Activated CD4-positive, alpha-beta T cell treated with anti-CD3 and anti-CD28 coated beads, Interleukin-2, amount 50 U/mL, for 48 hours (primary cell): ENCODE measurements around the gene AGBL5.

ENCODE experiments used
- DNase-seq, 2 experiments: peaks; one replicate each; pipeline ENCODE4 v3.0.0-alpha.2; 2020

Gene AGBL5

GRCh38 chr2:27050996-27051901 is at the start of gene AGBL5:
AGBL5 (plus strand) TSS chr2:27051668; CDS start chr2:27052959, 1,291 bp downstream.
- DNase-seq = peak; percentile 95 to 98

- DNase-seq = no peak
These were observed 49.5 kb upstream of the AGBL5 start for GRCh38 chr2:27001950-27002349.

GRCh38 chr2:27003007-27003406 is 48.5 kb upstream of the AGBL5 start:
- DNase-seq = no peak

GRCh38 chr2:27003857-27004256 is 47.6 kb upstream of the AGBL5 start:
- DNase-seq = no peak

- DNase-seq = no peak
These were observed 44.7 kb upstream of the AGBL5 start for GRCh38 chr2:27006602-27007415.

- DNase-seq = no peak
These were observed 43.8 kb upstream of the AGBL5 start for GRCh38 chr2:27007416-27008374.

GRCh38 chr2:27008678-27009077 is 42.8 kb upstream of the AGBL5 start:
- DNase-seq = no peak

GRCh38 chr2:27009083-27009482 is 42.4 kb upstream of the AGBL5 start:
- DNase-seq = no peak

- no peak for DNase-seq
These were observed 41.8 kb upstream of the AGBL5 start for GRCh38 chr2:27009716-27010115.

GRCh38 chr2:27010139-27010538 is 41.3 kb upstream of the AGBL5 start:
- no peak for DNase-seq

GRCh38 chr2:27013738-27014137 is 37.7 kb upstream of the AGBL5 start:
- no peak for DNase-seq

- DNase-seq = no peak
These were observed 36.6 kb upstream of the AGBL5 start for GRCh38 chr2:27014771-27015433.

- peak; percentile 40 to 60 for DNase-seq
These were observed 34.6 kb upstream of the AGBL5 start for GRCh38 chr2:27016801-27017325.

- DNase-seq = no peak
These were observed 33.3 kb upstream of the AGBL5 start for GRCh38 chr2:27018142-27018541.

GRCh38 chr2:27019459-27019858 is 32.0 kb upstream of the AGBL5 start:
- DNase-seq = no peak

GRCh38 chr2:27019931-27020855 is 31.3 kb upstream of the AGBL5 start:
- DNase-seq = no peak

- no peak for DNase-seq
These were observed 30.0 kb upstream of the AGBL5 start for GRCh38 chr2:27021253-27022049.

GRCh38 chr2:27023740-27024139 is 27.7 kb upstream of the AGBL5 start:
- DNase-seq = no peak

- no peak for DNase-seq
These were observed 27.3 kb upstream of the AGBL5 start for GRCh38 chr2:27024188-27024587.

GRCh38 chr2:27024812-27025211 is 26.7 kb upstream of the AGBL5 start:
- no peak for DNase-seq
